Measurements from ENCODE around the gene SNX8.

DNA sequence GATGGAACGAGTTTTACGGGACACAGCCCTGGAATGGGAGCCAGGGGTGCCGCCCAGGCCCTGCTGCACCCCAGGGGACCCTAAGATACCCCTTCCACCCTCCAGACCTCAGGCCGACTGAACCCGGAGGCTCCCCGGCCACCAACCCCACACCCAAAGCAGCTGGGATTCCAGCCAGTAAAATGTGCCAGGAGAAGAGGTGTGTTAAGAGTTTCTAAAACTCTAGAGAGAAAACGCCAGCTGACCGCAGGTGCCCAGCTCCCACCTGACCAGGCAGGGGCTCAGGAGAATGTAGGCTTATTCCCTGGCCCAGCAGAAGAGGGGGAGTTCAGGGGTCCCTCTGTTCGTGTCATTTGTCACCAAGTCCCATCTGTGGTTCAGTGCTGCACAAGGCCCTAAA, 54.8 kb downstream of the SNX8 start:
- TF ChIP-seq, protein P1, sequence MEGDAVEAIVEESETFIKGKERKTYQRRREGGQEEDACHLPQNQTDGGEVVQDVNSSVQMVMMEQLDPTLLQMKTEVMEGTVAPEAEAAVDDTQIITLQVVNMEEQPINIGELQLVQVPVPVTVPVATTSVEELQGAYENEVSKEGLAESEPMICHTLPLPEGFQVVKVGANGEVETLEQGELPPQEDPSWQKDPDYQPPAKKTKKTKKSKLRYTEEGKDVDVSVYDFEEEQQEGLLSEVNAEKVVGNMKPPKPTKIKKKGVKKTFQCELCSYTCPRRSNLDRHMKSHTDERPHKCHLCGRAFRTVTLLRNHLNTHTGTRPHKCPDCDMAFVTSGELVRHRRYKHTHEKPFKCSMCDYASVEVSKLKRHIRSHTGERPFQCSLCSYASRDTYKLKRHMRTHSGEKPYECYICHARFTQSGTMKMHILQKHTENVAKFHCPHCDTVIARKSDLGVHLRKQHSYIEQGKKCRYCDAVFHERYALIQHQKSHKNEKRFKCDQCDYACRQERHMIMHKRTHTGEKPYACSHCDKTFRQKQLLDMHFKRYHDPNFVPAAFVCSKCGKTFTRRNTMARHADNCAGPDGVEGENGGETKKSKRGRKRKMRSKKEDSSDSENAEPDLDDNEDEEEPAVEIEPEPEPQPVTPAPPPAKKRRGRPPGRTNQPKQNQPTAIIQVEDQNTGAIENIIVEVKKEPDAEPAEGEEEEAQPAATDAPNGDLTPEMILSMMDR (IDR thresholded peaks at IDR 0.05), result no peak
- no peak for TF ChIP-seq EZH2 (IDR thresholded peaks at IDR 0.05; ENCODE audit: borderline replicate concordance, insufficient read depth, low read depth, low read length, poor library complexity, severe bottlenecking)

Data from B cell (primary cell).